ENCODE data around the gene DNASE2B.

DNASE2B gene

DNA sequence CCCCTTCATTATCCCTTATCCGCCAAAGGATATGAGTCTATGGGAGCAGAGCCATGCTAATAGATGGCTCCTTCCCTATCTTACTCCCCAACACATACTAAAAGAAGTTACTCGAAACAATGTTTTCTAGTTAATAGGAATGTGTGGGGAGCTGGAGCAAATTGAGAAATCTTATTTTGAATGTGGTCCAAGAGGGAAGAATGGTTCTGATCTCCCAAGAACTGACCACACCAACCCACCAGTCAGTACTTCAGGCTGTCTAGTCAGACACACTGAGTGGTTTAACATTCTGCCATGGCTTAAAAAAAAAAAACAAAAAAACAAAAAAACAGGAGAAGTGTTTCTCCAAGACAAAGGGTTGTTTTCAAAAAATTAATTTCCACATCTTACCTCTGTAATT lies 31.5 kb upstream of the DNASE2B start:
- Mint-ChIP-seq H3K4me3 (no peak overlapping the region), H3K27ac (no peak overlapping the region), H3K9me3 (no peaks in the 10 kb centered on the region), H3K4me1 (peaks cover 23% of the 10 kb centered on the region), H3K27me3 (no peaks in the 10 kb centered on the region)
- no peak for DNase-seq
- ATAC-seq, result no peak

DNA sequence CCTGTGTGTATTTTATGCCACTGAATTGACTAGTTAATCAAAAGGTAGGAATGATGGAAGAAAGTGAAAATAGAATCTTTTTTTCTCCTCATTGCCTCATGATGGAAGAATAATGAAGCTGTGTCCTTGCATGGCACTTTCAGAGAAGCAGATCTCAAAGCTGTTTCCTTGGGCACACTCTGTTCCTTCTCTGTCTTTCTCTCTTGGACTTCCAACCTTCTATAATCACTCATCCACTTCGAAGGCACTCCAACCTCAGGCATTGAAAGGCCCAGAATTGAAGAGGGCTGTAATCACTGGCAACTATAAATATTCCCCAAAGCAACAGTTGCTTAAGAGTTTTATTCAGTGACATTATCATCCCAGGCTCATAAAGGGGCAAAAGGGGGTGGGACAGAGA lies 31.1 kb upstream of the DNASE2B start:
- Mint-ChIP-seq H3K27ac (no peak overlapping the region), H3K27me3 (no peaks in the 10 kb centered on the region), H3K4me3 (no peak overlapping the region), H3K9me3 (no peaks in the 10 kb centered on the region), H3K4me1 (peaks cover 23% of the 10 kb centered on the region)
- no peak for ATAC-seq
- no peak for DNase-seq

DNA sequence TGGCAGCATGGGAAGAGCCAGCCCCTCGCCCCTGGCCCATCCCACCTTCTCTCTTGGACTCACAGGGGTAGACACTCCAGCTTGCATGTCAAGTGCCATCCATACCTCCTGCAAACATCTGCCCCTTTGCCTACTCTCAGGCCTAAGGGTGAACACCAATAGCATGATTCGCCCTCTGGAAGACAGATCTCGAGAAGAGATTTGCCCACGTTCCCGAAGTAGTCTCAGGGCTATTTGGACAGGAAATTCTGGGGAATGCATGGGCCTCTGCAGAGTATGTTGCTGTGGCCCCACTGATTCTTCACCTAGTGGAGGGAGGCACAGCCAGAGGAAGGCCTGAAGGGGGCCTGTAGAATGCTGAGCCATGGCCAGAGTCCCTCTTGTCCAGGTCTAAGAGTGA lies 29.8 kb upstream of the DNASE2B start:
- Mint-ChIP-seq H3K27ac (no peak overlapping the region), H3K9me3 (no peaks in the 10 kb centered on the region), H3K4me3 (no peak overlapping the region), H3K27me3 (no peaks in the 10 kb centered on the region), H3K4me1 (peaks cover 14% of the 10 kb centered on the region)
- DNase-seq (no peak), ATAC-seq (no peak)

DNA sequence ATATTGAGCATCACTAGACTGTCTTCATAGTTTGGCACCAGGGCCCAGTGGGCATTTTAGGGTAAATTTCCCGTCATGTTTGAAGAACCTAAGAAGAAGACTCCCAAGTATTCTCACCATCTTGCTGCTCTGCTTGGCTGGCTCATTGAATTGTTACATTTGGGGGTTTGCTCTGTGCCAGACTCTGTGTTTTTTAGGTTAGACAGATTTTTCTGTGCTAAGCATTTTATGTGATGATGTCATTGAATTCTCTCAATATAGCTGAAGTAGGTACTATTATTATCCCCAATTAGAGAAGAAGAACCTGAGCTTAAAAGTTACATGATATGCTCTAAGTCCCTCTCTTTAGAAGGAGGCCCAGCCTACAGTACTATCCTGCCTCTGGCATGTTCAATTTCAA lies 28.0 kb upstream of the DNASE2B start:
- no peaks in the 10 kb centered on the region for H3K27me3 Mint-ChIP-seq
- H3K4me3 Mint-ChIP-seq, result no peak overlapping the region
- H3K27ac Mint-ChIP-seq, result no peak overlapping the region
- DNase-seq (no peak), ATAC-seq (no peak)
- H3K9me3 Mint-ChIP-seq, result no peaks in the 10 kb centered on the region
- H3K4me1 Mint-ChIP-seq, result peaks cover 12% of the 10 kb centered on the region

DNA sequence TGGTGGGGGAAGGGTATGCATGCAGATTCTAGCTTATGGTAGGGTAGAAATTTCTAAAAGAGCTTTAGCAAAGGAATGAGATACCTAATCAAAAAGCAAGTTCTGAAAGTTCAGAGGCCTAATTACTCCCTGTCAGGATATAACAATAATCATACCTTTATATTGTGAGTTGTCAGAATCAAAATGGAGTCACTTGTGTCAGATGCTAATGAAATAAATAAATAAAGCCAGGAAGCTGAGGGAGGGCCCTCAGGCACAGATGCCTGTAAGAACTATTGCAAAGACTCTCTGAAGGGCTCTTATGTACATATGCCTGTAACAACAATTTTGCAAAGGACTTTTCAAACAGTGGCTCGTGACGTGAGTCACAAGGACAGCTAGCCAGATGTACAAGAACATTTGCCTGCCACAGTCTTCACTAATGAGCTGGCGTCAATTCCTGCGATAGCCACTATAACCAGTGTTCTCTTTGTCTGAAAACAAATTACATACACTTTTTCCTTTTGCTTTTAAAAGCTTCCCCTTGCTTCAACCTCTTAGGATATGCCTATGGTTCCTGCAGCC lies 27.4 kb upstream of the DNASE2B start:
- ATAC-seq (no peak), DNase-seq (no peak)
- Mint-ChIP-seq H3K4me1 (peaks cover 5% of the 10 kb centered on the region), H3K4me3 (no peak overlapping the region), H3K27ac (no peak overlapping the region), H3K27me3 (no peaks in the 10 kb centered on the region), H3K9me3 (no peaks in the 10 kb centered on the region)

DNA sequence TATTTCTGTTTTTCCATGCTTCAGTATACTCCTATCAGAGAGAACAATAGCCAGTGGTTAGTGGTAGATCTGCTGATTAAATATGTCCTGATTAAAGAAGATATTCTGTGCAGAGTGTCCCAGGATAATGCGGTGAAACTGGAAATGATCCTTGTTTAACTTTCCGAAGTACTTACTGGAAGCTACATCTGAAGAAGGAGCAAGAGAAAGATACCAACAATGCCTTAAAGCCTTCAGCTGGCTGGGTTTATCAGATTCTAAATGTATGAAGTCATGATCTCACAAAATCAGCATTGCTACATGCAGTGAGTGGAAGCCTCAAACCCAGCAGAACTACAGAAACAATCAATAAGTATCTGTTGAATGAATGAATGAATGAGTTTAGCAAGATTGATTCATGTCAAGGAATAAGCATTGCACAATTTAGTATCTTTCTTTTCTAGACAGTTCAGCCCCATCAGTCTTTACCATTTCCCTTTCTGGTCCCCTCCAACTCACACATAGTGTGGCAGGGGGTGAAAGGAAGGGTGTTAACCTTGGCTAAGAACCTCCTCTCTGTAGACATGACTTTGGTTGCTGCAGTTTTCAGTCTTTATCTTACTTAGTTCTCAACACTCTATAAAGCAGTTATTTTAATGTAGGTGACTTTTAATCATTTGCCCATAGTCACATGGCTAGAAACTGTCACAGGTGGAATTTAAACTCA lies 24.7 kb upstream of the DNASE2B start:
- H3K4me3 Mint-ChIP-seq, result no peak overlapping the region
- H3K27ac Mint-ChIP-seq, result peak overlapping the region in 1 of 2 donors; percentile 71
- H3K27me3 Mint-ChIP-seq, result no peaks in the 10 kb centered on the region
- no peaks in the 10 kb centered on the region for H3K9me3 Mint-ChIP-seq
- H3K4me1 Mint-ChIP-seq, result no peaks in the 10 kb centered on the region
- DNase-seq (no peak), ATAC-seq (no peak)

DNA sequence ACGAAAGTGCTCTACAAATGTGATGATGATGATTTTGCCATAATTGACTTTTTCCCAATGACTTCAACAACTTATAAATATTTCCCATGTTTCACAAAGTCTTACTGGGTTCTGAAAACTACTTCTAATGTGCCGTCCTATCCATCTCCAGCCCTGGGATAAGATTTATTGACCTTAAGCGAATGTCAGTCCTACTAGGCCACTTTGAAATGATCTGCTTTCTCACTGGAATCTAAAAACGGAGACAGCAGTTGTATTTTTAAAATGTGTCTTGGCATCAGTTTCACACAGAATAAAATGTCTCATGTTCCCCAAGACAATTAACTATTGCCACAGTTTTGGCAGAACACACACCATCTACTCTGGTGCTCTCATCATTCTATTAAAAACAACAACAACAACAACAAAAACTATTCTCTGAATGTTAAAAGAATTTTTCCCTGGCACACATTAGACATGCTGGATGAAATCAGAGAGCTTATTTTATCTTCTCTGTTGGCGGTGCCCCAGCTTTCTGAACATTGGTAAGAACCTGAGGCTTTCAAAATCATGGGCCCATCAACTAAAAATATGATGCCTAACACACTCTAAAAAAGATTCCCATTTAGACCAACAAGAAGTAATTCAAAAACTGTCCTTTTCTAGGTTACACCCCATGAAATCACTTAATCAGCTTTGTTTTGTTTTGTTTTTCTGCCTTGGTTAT lies 23.1 kb upstream of the DNASE2B start:
- no peaks in the 10 kb centered on the region for H3K4me1 Mint-ChIP-seq
- no peaks in the 10 kb centered on the region for H3K9me3 Mint-ChIP-seq
- no peak overlapping the region for H3K4me3 Mint-ChIP-seq
- no peak for ATAC-seq
- DNase-seq, result no peak
- H3K27me3 Mint-ChIP-seq, result no peaks in the 10 kb centered on the region
- no peak overlapping the region for H3K27ac Mint-ChIP-seq

DNA sequence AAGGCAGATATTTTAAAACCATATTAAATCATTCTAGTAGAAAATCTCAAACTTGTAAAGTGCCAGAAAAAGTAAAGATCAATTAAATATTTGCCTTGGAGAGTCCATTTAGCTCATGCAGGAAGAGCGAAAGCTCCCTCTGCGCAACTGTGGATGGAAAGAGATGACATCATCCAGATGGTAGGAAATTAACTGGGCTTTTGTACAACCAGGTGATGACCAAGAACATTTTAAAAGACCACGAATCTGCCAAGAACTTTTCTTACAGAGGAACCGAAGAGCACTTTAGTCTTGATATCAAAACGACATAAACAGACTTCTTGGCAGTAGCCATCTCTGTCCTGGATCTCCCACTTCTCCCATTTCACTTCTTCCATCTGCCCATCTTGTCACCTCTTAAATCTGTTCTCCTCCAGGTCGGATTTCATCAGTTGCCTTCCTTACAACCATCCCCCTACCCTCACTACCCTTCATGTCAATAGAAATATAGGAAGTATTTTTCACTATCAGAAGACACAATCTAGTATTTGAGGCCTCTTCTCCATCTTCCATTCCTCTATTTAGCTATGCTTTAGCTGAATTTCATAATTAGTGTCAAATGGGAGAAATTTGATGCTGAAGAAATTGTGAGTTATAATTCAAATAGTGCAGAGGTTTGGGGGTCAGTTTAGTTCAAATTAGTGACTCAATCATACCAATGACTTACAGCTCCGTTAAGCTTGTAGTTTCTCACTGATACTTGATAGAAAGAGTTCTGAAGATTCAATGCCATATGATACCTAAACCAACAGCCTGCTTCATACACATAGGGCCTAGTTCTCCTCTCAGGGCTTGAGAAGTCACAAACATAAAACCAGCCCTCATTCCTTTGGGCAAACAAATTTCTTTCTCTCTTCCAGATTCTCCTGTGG lies 22.0 kb upstream of the DNASE2B start:
- H3K4me3 Mint-ChIP-seq, result no peak overlapping the region
- DNase-seq (no peak), ATAC-seq (no peak)

DNA sequence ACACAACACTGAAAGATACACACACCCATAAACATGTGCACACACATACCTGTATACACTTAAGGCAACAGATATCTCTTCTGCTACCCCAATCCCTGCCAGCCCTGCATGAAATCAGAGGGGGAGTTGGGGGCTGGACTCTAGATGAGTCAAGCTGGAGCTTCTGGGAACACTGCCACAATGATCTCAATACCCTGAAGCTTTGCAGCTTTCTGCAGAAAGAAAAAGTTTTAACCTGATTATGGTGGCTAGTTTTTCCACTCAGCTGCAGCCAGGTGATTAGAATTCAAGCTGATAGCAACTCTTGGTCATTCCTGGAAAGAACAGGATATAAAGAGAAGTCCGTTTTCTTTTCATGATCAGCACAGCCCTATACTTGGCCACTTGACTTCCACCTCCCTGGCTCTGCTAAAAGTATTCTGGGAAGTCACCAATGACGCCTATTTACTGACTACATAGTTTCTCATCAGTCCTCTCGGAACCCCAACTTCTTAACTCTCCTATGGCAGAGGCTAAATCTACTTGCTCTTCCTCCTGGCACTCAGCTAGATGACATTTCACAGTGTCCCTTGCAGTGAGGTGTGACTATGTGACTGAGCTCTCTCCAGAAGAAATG lies 20.7 kb upstream of the DNASE2B start:
- no peaks in the 10 kb centered on the region for H3K9me3 Mint-ChIP-seq
- no peak overlapping the region for H3K4me3 Mint-ChIP-seq
- no peaks in the 10 kb centered on the region for H3K4me1 Mint-ChIP-seq
- H3K27ac Mint-ChIP-seq, result no peak overlapping the region
- H3K27me3 Mint-ChIP-seq, result no peaks in the 10 kb centered on the region
- ATAC-seq, result no peak
- DNase-seq, result no peak

More for the DNA sequence above, 22.0 kb upstream of the DNASE2B start:
- Mint-ChIP-seq H3K27ac (no peak overlapping the region), H3K4me1 (no peaks in the 10 kb centered on the region), H3K27me3 (no peaks in the 10 kb centered on the region), H3K9me3 (no peaks in the 10 kb centered on the region)

DNA sequence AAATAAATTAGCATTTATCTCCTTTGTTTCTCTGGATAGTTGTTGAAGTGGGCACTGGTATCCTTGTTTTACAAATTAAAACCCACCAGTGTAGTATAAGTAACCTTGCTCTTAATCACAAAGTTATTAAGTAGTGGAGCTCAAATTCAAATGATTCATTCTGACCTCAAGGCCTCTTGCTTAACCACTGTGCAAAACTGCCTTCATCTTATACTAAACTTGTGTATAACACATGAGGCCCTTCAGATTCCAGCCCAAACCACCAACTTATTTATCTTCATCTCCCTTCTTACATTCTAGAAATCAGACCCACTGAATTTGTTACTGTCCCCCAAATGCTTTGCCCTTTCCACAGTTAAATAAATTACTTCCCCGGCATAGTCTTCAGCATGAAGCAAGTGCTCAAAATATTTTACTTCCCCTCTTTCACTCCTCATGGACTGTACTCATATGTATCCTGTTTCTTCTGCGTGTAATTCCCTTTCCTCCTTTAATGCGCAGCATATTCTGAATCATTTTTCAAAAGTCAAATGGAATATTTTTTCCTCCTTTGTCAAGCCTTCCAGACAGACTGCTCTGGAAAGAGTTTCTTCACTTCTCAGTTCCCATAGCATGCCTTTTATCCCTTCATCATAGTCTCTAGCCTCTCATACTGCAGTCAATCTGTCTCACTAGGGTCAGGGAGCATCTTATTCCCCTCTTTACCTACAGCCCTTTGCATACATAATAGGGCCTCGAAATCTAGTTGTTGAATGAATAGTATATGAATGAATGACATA lies 19.0 kb upstream of the DNASE2B start:
- DNase-seq (no peak), ATAC-seq (no peak)
- no peak overlapping the region for H3K27ac Mint-ChIP-seq

DNA sequence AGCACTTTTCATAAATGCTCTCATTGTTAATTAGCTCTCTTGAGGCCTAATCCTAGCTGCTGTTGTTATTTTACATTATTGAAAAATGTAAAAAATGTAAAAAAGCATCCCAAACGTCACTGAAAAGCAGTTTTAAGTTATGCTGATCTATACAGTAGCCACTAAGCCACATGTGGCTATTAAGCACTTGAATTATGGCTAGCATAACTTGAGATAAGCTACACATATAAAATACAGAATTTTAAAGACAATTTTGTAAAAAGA lies 18.4 kb upstream of the DNASE2B start:
- no peak for ATAC-seq
- DNase-seq, result no peak
- no peaks in the 10 kb centered on the region for H3K4me1 Mint-ChIP-seq
- no peaks in the 10 kb centered on the region for H3K27me3 Mint-ChIP-seq
- no peaks in the 10 kb centered on the region for H3K9me3 Mint-ChIP-seq
- no peak overlapping the region for H3K27ac Mint-ChIP-seq
- H3K4me3 Mint-ChIP-seq, result no peak overlapping the region

More for the DNA sequence above, 19.0 kb upstream of the DNASE2B start:
- Mint-ChIP-seq H3K9me3 (no peaks in the 10 kb centered on the region), H3K4me1 (no peaks in the 10 kb centered on the region), H3K4me3 (no peak overlapping the region), H3K27me3 (no peaks in the 10 kb centered on the region)

DNA sequence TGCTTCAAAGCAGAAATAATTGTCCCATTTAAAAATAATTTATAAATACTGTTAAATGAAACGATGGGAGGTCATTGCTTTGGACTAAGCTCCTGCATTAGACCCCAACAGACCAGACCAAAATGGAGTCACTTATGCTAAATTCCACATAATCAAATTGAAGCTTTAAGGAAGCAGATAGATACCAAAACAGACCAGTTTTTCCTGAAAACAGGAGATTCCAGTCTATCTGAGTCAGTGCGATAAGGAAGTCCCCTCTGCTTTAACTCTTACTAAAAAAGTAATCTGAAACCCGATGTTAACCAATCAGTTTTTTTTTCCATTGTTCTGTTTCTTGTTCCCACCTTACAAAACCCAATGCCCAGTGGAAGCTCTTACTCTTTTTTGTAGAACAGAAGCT lies 16.2 kb upstream of the DNASE2B start:
- H3K9me3 Mint-ChIP-seq, result no peaks in the 10 kb centered on the region
- H3K4me1 Mint-ChIP-seq, result no peaks in the 10 kb centered on the region
- H3K4me3 Mint-ChIP-seq, result no peak overlapping the region
- no peak for DNase-seq
- H3K27ac Mint-ChIP-seq, result no peak overlapping the region
- H3K27me3 Mint-ChIP-seq, result no peaks in the 10 kb centered on the region
- ATAC-seq, result no peak

DNA sequence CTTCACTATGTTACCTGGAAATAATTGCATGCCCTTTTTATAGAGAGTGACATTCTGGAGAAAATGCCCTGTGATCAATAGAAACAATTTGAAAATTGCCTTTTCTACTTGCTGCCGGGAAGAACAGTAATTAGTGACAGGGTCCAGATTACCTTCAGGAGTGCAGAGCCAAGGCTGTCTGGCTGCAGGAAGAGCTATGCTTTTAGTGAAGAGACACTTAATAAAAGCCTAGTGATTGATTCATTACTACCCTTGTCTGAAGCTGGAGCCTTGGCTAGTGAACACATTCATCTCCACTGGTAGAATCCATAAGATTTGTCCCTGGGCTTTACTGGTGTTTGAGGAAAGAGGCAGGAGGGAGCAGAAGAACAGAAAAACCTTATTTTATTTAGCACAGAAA lies 12.9 kb upstream of the DNASE2B start:
- H3K4me1 Mint-ChIP-seq, result no peaks in the 10 kb centered on the region
- no peaks in the 10 kb centered on the region for H3K27me3 Mint-ChIP-seq
- peak overlapping the region in 1 of 2 donors; percentile 24 for H3K27ac Mint-ChIP-seq
- no peak for ATAC-seq
- no peaks in the 10 kb centered on the region for H3K9me3 Mint-ChIP-seq
- no peak for DNase-seq
- H3K4me3 Mint-ChIP-seq, result no peak overlapping the region

DNA sequence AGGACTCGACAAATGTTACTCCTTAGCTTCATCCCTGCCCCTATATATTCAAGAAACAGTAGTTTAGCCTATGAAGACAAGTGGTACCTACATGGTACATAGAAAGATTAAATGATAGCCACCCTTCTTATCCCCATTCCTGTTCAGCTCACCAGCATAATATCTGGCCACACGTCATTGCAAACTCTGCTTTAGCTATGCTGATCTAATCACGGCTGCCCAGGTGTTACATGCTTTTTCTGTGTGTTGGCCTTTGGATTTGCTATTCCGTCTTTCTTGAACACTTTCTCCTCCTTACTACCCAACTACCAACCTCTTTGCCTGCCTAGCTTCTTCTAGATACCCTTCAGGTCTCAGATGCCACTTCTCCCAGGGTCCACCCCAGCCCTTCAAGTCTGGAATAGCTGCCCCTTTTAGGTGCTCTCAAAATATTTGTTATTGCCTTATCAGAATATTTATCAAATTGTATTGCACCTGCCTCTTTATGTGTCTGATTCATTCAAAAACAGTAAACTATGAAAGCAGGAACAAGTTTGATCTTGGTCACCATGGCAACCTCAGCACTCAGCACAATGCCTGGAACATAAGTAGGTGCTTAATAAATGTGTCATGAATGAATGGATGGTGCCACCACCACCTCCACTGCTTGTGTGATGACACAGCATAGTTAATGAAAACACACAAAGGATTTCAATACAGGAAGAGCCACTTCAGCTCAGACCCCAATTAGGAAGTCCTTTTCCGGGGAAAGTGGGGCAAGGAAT lies 11.4 kb upstream of the DNASE2B start:
- no peaks in the 10 kb centered on the region for H3K9me3 Mint-ChIP-seq
- DNase-seq (no peak), ATAC-seq (no peak)
- no peak overlapping the region for H3K4me3 Mint-ChIP-seq
- no peaks in the 10 kb centered on the region for H3K4me1 Mint-ChIP-seq
- no peaks in the 10 kb centered on the region for H3K27me3 Mint-ChIP-seq
- no peak overlapping the region for H3K27ac Mint-ChIP-seq

Data from stimulated activated naive CD8-positive, alpha-beta T cell treated with anti-CD3 and anti-CD28 coated beads, Interleukin-15, amount 100 ng/mL, for 72 hours (primary cell).